H9 (cell line): ENCODE data around the gene ZNF524. TPM values are rescaled to one million over a fixed set of nuclear protein-coding genes. Genes with fewer than 3 reads are reported as not detected.

Experiments
- DNase-seq: peaks from one replicate; pipeline ENCODE4 v3.0.0-alpha.2; 2017
- H2AFZ ChIP-seq: one replicate; pipeline ENCODE4 v1.6.1; 2013; ENCODE audit warnings: mild to moderate bottlenecking, low read length, control low read depth, moderate library complexity
- H2AK5ac ChIP-seq: 2 replicates; pipeline ENCODE4 v1.6.1; 2013; ENCODE audit warnings: low read length, control low read depth, mixed read lengths; ENCODE audit not compliant: insufficient read length
- H2BK120ac ChIP-seq: one replicate; pipeline ENCODE4 v1.6.1; 2013; ENCODE audit warnings: low read depth, mild to moderate bottlenecking, low read length, control low read depth, inconsistent platforms; ENCODE audit not compliant: poor library complexity, severe bottlenecking
- H2BK12ac ChIP-seq: 2 replicates; pipeline ENCODE4 v1.6.1; 2013; ENCODE audit warnings: low read length, control low read depth, mixed read lengths, low read depth; ENCODE audit not compliant: insufficient read length
- H2BK15ac ChIP-seq: 2 replicates; pipeline ENCODE4 v1.6.1; 2013; ENCODE audit warnings: low read depth, low read length, control low read depth
- H2BK20ac ChIP-seq: one replicate; pipeline ENCODE4 v1.6.1; 2013; ENCODE audit warnings: low read depth, mild to moderate bottlenecking, low read length, control low read depth, inconsistent platforms; ENCODE audit not compliant: poor library complexity, severe bottlenecking
- H2BK5ac ChIP-seq: 2 replicates; pipeline ENCODE4 v1.6.1; 2013; ENCODE audit warnings: low read length, control low read depth, mixed read lengths; ENCODE audit not compliant: insufficient read length
- H3K14ac ChIP-seq: 2 replicates; pipeline ENCODE4 v1.6.1; 2013; ENCODE audit warnings: low read length, control low read depth; ENCODE audit not compliant: insufficient read depth
- H3K18ac ChIP-seq: 2 replicates; pipeline ENCODE4 v1.6.1; 2013; ENCODE audit warnings: low read depth, mild to moderate bottlenecking, mixed read lengths, low read length, control low read depth; ENCODE audit not compliant: insufficient read length
- H3K23ac ChIP-seq: 2 replicates; pipeline ENCODE4 v1.6.1; 2013; ENCODE audit warnings: low read length, control low read depth, mixed read lengths, low read depth; ENCODE audit not compliant: insufficient read length
- H3K23me2 ChIP-seq: 2 replicates; pipeline ENCODE4 v1.6.1; 2013; ENCODE audit warnings: low read depth, mild to moderate bottlenecking, mixed read lengths, low read length, control low read depth; ENCODE audit not compliant: insufficient read length, poor library complexity, severe bottlenecking
- H3K27ac ChIP-seq: 2 replicates; pipeline ENCODE4 v1.5.1; 2013; ENCODE audit warnings: low read length, control low read depth, mixed read lengths, low read depth; ENCODE audit not compliant: insufficient read length
- H3K27me3 ChIP-seq: 2 replicates; pipeline ENCODE4 v1.6.1; 2013; ENCODE audit warnings: low read length, control low read depth, inconsistent platforms; ENCODE audit not compliant: insufficient read depth
- H3K4ac ChIP-seq: 2 replicates; pipeline ENCODE4 v1.6.1; 2013; ENCODE audit warnings: low read depth, mild to moderate bottlenecking, control low read depth, inconsistent platforms, low read length, moderate library complexity
- H3K4me1 ChIP-seq: 2 replicates; pipeline ENCODE4 v1.6.1; 2013; ENCODE audit warnings: low read length, control low read depth, inconsistent platforms; ENCODE audit not compliant: insufficient read depth
- H3K4me2 ChIP-seq: 2 replicates; pipeline ENCODE4 v1.6.1; 2013; ENCODE audit warnings: low read length, control low read depth, mixed read lengths; ENCODE audit not compliant: insufficient read length, insufficient read depth
- H3K56ac ChIP-seq: 2 replicates; pipeline ENCODE4 v1.6.1; 2013; ENCODE audit warnings: low read depth, mild to moderate bottlenecking, mixed read lengths, low read length, control low read depth; ENCODE audit not compliant: insufficient read length
- H3K79me1 ChIP-seq: 2 replicates; pipeline ENCODE4 v1.6.1; 2013; ENCODE audit warnings: low read depth, mild to moderate bottlenecking, moderate library complexity, low read length, control low read depth, inconsistent platforms; ENCODE audit not compliant: insufficient read depth, poor library complexity, severe bottlenecking
- H3K79me2 ChIP-seq: 2 replicates; pipeline ENCODE4 v1.6.1; 2013; ENCODE audit warnings: low read length, control low read depth, inconsistent platforms; ENCODE audit not compliant: insufficient read depth
- H3K9ac ChIP-seq: 2 replicates; pipeline ENCODE4 v1.6.1; 2013; ENCODE audit warnings: low read length, control low read depth, mixed read lengths; ENCODE audit not compliant: insufficient read length; ENCODE audit errors: extremely low read depth
- H3K9me3 ChIP-seq: one replicate; pipeline ENCODE4 v1.6.1; 2013; ENCODE audit warnings: low read depth, low read length, inconsistent platforms; ENCODE audit not compliant: control insufficient read depth
- H3T11ph ChIP-seq: one replicate; pipeline ENCODE4 v1.6.1; 2013; ENCODE audit warnings: mild to moderate bottlenecking, low read length, control low read depth, inconsistent platforms
- H4K20me1 ChIP-seq: one replicate; pipeline ENCODE4 v1.6.1; 2013; ENCODE audit not compliant: control insufficient read depth, insufficient read length, insufficient read depth
- H4K5ac ChIP-seq: 2 replicates; pipeline ENCODE4 v1.6.1; 2013; ENCODE audit warnings: low read depth, mild to moderate bottlenecking, mixed read lengths, low read length, control low read depth; ENCODE audit not compliant: insufficient read length
- H4K8ac ChIP-seq: replicated peaks from 2 replicates; pipeline ENCODE4 v1.6.1; 2013; ENCODE audit warnings: low read length, control low read depth, mixed read lengths, low read depth; ENCODE audit not compliant: insufficient read length
- H4K91ac ChIP-seq: 2 replicates; pipeline ENCODE4 v1.6.1; 2013; ENCODE audit warnings: low read depth, mild to moderate bottlenecking, moderate library complexity, mixed read lengths, low read length, control low read depth; ENCODE audit not compliant: insufficient read length
- H3K27ac Mint-ChIP-seq, 3 experiments: 2 replicates in 2 of 3; 3 replicates in 1 of 3; pipeline ENCODE4 v1.8.0; 2020 to 2021; ENCODE audit warnings: mixed read lengths in 3 of 3, mild to moderate bottlenecking in 1 of 3, moderate library complexity in 1 of 3
- H3K27me3 Mint-ChIP-seq: 2 replicates; pipeline ENCODE4 v1.8.0; 2021; ENCODE audit warnings: low read depth, mild to moderate bottlenecking, moderate library complexity, mixed read lengths
- H3K36me3 Mint-ChIP-seq, 3 experiments: 2 replicates in 2 of 3; 3 replicates in 1 of 3; pipeline ENCODE4 v1.8.0; 2020 to 2021; ENCODE audit warnings: low read depth in 3 of 3, mixed read lengths in 3 of 3; ENCODE audit not compliant: insufficient read depth in 1 of 3
- H3K4me1 Mint-ChIP-seq, 2 experiments: 2 replicates each; pipeline ENCODE4 v1.8.0; 2020; ENCODE audit warnings: mixed read lengths in 2 of 2
- H3K4me3 Mint-ChIP-seq, 2 experiments: 2 replicates in 1 of 2; 3 replicates in 1 of 2; pipeline ENCODE4 v1.8.0; 2020 to 2021; ENCODE audit warnings: mild to moderate bottlenecking in 2 of 2, mixed read lengths in 2 of 2, moderate library complexity in 1 of 2
- H3K9me3 Mint-ChIP-seq, 2 experiments: 2 replicates in 1 of 2; 3 replicates in 1 of 2; pipeline ENCODE4 v1.8.0; 2020; ENCODE audit warnings: mild to moderate bottlenecking in 2 of 2, mixed read lengths in 2 of 2, moderate library complexity in 1 of 2
- CTCF ChIP-seq: fragments of 200-600 bp; sonication (generic); conservative IDR thresholded peaks from 3 replicates; pipeline ENCODE4 v1.8.0; 2021; ENCODE audit warnings: antibody characterized with exemption, mild to moderate bottlenecking
- WGBS: extraction: QIAGEN DNeasy Blood & Tissue Kit; methylation state at CpG from one replicate; pipeline ENCODE4 v1.1.7; 2013; ENCODE audit warnings: missing lambda C conversion rate, low lambda C conversion rate, mixed read lengths; ENCODE audit not compliant: insufficient read length; ENCODE audit errors: extremely low coverage; 5-methylcytosine and 5-hydroxymethylcytosine counted together
- total RNA-seq: library from RNA; stranded (reverse); gene quantifications from 2 replicates; pipeline ENCODE4 v1.2.1, GENCODE V29; 2021

The ZNF524 gene
- total RNA-seq, 1 experiment from 2014 or later: 3.0 TPM

GRCh38 chr19:55636723-55637122 is 36.6 kb downstream of the ZNF524 start:
- H3K36me3 Mint-ChIP-seq: peaks cover 10 to 15% (median 14%) of the 10 kb centered on the region in 3 experiments
- Histone ChIP-seq H3K9ac (no peak overlapping the region), H2AFZ (no peak overlapping the region), H3K4me2 (no peak overlapping the region), H4K20me1 (no peaks in the 10 kb centered on the region), H3K79me1 (peaks cover 6% of the 10 kb centered on the region), H3K4me1 (0 out of 2 replicates have a peak, but pooled peaks cover 2% of the 10 kb centered on the region), H4K5ac (no peak overlapping the region), H3K4ac (no peak overlapping the region), H3K79me2 (peaks cover 10% of the 10 kb centered on the region; the same call in 1 of the 2 replicates), H3T11ph (no peak overlapping the region), H2AK5ac (no peak overlapping the region), H3K27ac (no peak overlapping the region), H4K91ac (no peak overlapping the region), H2BK12ac (no peak overlapping the region), H3K27me3 (no peaks in the 10 kb centered on the region), H2BK20ac (no peak overlapping the region), H3K18ac (no peak overlapping the region), H3K14ac (no peak overlapping the region), H4K8ac (no peak overlapping the region), H2BK120ac (no peak overlapping the region), H3K56ac (no peak overlapping the region), H3K23me2 (peaks cover 13% of the 10 kb centered on the region), H2BK15ac (no peak overlapping the region), H3K9me3 (no peaks in the 10 kb centered on the region), H3K23ac (no peak overlapping the region), H2BK5ac (no peak overlapping the region)
- peak overlapping the region; percentile 100 for H3K4me3 Mint-ChIP-seq
- no peak for TF ChIP-seq CTCF
- peaks cover 3% of the 10 kb centered on the region; the same call in 1 of the 2 replicates for H3K27me3 Mint-ChIP-seq
- peak overlapping the region in 2 of 3 experiments; percentile 8 to 57; a peak in 2 of 7 replicates for H3K27ac Mint-ChIP-seq
- DNase-seq: no peak
- peaks cover 24 to 36% of the 10 kb centered on the region in 2 experiments for H3K4me1 Mint-ChIP-seq
- H3K9me3 Mint-ChIP-seq: no peaks in the 10 kb centered on the region; a peak in 1 of 5 replicates
- WGBS: no CpG with 5 or more reads among the region's 4 CpGs
